DND-41 (cell line): ENCODE measurements around the gene OGG1.

Source experiments
- ATAC-seq: fragments of 200-7000 bp; cut with Tn5 transposase; 3 replicates; pipeline ENCODE4 v1.9.1; 2021; ENCODE audit warnings: low read depth; ENCODE audit not compliant: insufficient read depth
- DNase-seq: peaks from one replicate; pipeline ENCODE4 v3.0.0-alpha.2; 2020
- H2AFZ ChIP-seq: 2 replicates; pipeline ENCODE4 v1.6.0; 2012; ENCODE audit warnings: low read depth, low read length
- H3K27ac ChIP-seq: 2 replicates; pipeline ENCODE4 v1.5.1; 2012; ENCODE audit warnings: low read length, inconsistent platforms
- H3K27me3 ChIP-seq: fragments of 200-600 bp; sonication (generic); 2 replicates; pipeline ENCODE4 v1.6.0; 2012; ENCODE audit warnings: low read length, mild to moderate bottlenecking, inconsistent platforms; ENCODE audit not compliant: insufficient read depth, poor library complexity
- H3K36me3 ChIP-seq: 2 replicates; pipeline ENCODE4 v1.5.1; 2012; ENCODE audit warnings: low read length, inconsistent platforms; ENCODE audit not compliant: insufficient read depth
- H3K4me1 ChIP-seq: 2 replicates; pipeline ENCODE4 v1.5.1; 2012; ENCODE audit warnings: mild to moderate bottlenecking, low read length; ENCODE audit not compliant: insufficient read depth
- H3K4me2 ChIP-seq: 2 replicates; pipeline ENCODE4 v1.6.0; 2012; ENCODE audit warnings: mild to moderate bottlenecking, moderate library complexity, low read length, inconsistent platforms; ENCODE audit not compliant: insufficient read depth
- H3K4me3 ChIP-seq, 2 experiments: fragments of 200-600 bp in 1 of 2; shearing (Covaris generic) in 1 of 2; 2 replicates each; pipeline ENCODE4 v1.5.1; 2012 to 2016; ENCODE audit warnings: inconsistent platforms in 2 of 2, low read length in 2 of 2, mild to moderate bottlenecking in 2 of 2, low read depth in 1 of 2, moderate library complexity in 1 of 2
- H3K79me2 ChIP-seq: 2 replicates; pipeline ENCODE4 v1.6.0; 2012; ENCODE audit warnings: low read length, inconsistent platforms; ENCODE audit not compliant: insufficient read depth
- H3K9ac ChIP-seq: 2 replicates; pipeline ENCODE4 v1.6.0; 2012; ENCODE audit warnings: low read depth, mild to moderate bottlenecking, inconsistent platforms, low read length, moderate library complexity
- H3K9me3 ChIP-seq: 2 replicates; pipeline ENCODE4 v1.5.1; 2012; ENCODE audit warnings: low read length, moderate library complexity, mild to moderate bottlenecking, inconsistent platforms; ENCODE audit not compliant: insufficient read depth, severe bottlenecking
- H4K20me1 ChIP-seq: 2 replicates; pipeline ENCODE4 v1.6.0; 2012; ENCODE audit warnings: low read length; ENCODE audit not compliant: insufficient read depth
- EZH2 ChIP-seq: IDR thresholded peaks from 3 replicates; pipeline ENCODE4 v1.6.1; 2012; ENCODE audit warnings: borderline replicate concordance, low read depth, mild to moderate bottlenecking, moderate library complexity, low read length, inconsistent platforms; ENCODE audit not compliant: severe bottlenecking
- TF ChIP-seq, protein P1 (sequence below): IDR thresholded peaks from 2 replicates; pipeline ENCODE4 v1.5.1; 2012; ENCODE audit warnings: borderline replicate concordance, low read length, moderate library complexity, mild to moderate bottlenecking; ENCODE audit not compliant: poor library complexity, severe bottlenecking; ENCODE audit errors: extremely low read depth

Gene OGG1

DNA sequence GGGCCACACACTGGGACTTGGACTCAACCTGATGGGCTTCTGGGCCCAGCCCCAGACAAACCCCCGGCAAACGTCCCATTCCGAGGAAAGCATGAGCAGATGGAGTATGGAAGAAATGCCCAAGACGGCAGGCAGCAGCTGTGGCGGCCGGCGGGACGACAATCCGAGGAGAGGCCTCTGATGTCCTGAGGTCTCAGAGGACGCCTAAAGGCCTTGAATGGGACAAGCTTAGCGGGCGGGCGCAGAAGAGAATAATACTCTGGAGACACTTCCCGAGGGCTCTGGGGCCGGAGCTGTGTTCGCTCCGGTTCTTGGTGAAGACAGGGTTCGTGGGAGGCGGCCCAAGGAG, 482 bp upstream of the OGG1 start:
- ATAC-seq (no peak), DNase-seq (no peak)
- Histone ChIP-seq H3K4me2 (peak overlapping the region; percentile 94), H3K4me1 (peaks cover 26% of the 10 kb centered on the region), H3K9ac (peak overlapping the region; percentile 60), H3K79me2 (peaks cover 4% of the 10 kb centered on the region), H3K4me3 (peak overlapping the region; percentile 49 to 78; a peak in 3 of 4 replicates), H3K9me3 (no peaks in the 10 kb centered on the region), H2AFZ (peak overlapping the region; percentile 91), H3K27me3 (no peaks in the 10 kb centered on the region), H4K20me1 (no peaks in the 10 kb centered on the region; the same call in 1 of the 2 replicates), H3K36me3 (peaks cover 54% of the 10 kb centered on the region), H3K27ac (peak overlapping the region; percentile 75)
- TF ChIP-seq, protein P1, sequence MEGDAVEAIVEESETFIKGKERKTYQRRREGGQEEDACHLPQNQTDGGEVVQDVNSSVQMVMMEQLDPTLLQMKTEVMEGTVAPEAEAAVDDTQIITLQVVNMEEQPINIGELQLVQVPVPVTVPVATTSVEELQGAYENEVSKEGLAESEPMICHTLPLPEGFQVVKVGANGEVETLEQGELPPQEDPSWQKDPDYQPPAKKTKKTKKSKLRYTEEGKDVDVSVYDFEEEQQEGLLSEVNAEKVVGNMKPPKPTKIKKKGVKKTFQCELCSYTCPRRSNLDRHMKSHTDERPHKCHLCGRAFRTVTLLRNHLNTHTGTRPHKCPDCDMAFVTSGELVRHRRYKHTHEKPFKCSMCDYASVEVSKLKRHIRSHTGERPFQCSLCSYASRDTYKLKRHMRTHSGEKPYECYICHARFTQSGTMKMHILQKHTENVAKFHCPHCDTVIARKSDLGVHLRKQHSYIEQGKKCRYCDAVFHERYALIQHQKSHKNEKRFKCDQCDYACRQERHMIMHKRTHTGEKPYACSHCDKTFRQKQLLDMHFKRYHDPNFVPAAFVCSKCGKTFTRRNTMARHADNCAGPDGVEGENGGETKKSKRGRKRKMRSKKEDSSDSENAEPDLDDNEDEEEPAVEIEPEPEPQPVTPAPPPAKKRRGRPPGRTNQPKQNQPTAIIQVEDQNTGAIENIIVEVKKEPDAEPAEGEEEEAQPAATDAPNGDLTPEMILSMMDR = no peak
- no peak for TF ChIP-seq EZH2

DNA sequence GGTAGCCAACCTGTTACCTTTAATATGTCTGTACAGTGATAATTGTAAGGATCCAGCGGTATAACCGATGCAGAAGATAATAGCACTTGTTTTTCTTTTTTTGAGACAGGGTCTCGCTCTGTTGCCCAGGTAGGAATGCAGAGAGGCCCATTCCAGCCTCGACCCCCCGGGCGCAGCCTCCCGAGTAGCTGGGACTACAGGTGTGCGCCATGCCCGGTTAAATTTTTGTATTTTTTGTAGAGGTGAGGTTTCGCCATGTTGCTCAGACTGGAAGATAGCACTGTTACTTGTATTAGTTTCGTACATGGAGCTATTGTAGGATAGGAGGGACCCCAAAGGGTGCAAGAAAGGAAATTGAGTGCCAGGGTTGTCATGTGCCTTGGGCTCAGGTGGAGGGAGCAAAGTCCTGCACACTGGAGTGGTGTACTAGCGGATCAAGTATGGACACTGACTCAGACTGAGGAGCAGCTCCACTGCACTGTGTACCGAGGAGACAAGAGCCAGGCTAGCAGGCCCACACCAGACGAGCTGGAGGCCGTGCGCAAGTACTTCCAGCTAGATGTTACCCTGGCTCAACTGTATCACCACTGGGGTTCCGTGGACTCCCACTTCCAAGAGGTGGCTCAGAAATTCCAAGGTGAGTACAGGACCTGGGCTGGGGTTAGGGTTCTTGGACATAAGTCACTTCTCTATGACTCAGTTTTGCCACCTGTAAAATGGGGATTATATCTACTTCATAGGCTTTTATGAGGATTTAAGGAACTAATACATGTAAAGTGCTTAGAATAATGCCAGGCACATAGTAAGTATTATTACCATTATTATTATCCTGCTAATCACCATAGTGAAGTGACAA, 1.0 kb downstream of the OGG1 start:
- no peak for ATAC-seq
- Histone ChIP-seq H3K9ac (peak overlapping the region; percentile 60), H3K27me3 (no peaks in the 10 kb centered on the region), H4K20me1 (no peaks in the 10 kb centered on the region; the same call in 1 of the 2 replicates), H3K9me3 (no peaks in the 10 kb centered on the region), H3K79me2 (peaks cover 4% of the 10 kb centered on the region), H3K36me3 (peaks cover 45% of the 10 kb centered on the region), H3K4me1 (peaks cover 26% of the 10 kb centered on the region), H3K4me2 (peak overlapping the region; percentile 94), H3K4me3 (peak overlapping the region; percentile 49 to 78; a peak in 3 of 4 replicates), H3K27ac (peak overlapping the region; percentile 75), H2AFZ (peak overlapping the region; percentile 87)
- TF ChIP-seq, protein P1 = no peak
- TF ChIP-seq EZH2 = no peak
- no peak for DNase-seq

DNA sequence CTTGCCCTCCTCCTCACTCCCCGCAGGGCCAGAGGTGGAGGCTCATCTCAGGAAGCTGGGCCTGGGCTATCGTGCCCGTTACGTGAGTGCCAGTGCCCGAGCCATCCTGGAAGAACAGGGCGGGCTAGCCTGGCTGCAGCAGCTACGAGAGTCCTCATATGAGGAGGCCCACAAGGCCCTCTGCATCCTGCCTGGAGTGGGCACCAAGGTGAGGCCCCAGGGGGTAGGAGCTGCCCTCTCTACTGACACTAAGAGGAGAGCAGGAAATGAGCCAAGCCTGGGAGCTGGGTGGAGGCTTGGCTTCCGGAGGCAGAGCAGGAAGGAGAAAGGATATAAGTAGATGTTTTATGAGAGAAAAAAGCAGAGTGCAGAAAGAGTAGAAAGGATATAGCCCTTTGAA, 4.9 kb downstream of the OGG1 start:
- H2AFZ ChIP-seq = no peak overlapping the region
- peaks cover 32% of the 10 kb centered on the region for H3K36me3 ChIP-seq
- H3K27ac ChIP-seq = no peak overlapping the region
- peaks cover 4% of the 10 kb centered on the region for H3K79me2 ChIP-seq
- H3K9me3 ChIP-seq = no peaks in the 10 kb centered on the region
- TF ChIP-seq, protein P1 = no peak
- no peak for TF ChIP-seq EZH2
- no peak overlapping the region for H3K4me2 ChIP-seq
- no peak for ATAC-seq
- no peak for DNase-seq
- no peak overlapping the region for H3K4me3 ChIP-seq
- peaks cover 19% of the 10 kb centered on the region for H3K4me1 ChIP-seq
- no peaks in the 10 kb centered on the region for H3K27me3 ChIP-seq
- H4K20me1 ChIP-seq = no peaks in the 10 kb centered on the region; the same call in 1 of the 2 replicates
- H3K9ac ChIP-seq = no peak overlapping the region
